GM19351 (cell line): Measurements from ENCODE around the gene USP32.
"Not testable (repeated sequence)": the region's sequence is repeated elsewhere in the genome, so short reads cannot be mapped to it uniquely, and the experiment has no call there.

Experiments used
- ATAC-seq: cut with Tn5 transposase; IDR thresholded peaks from one replicate; pipeline ENCODE4 v1.9.1; 2021; ENCODE audit warnings: mild to moderate bottlenecking, moderate library complexity; ENCODE audit not compliant: unreplicated experiment

Gene USP32

GRCh38 chr17:60186372-60186771 lies 205.6 kb downstream of the USP32 start:
- ATAC-seq, result not testable (repeated sequence)

- ATAC-seq, result not testable (repeated sequence)
Measured at GRCh38 chr17:60180380-60180779, 211.6 kb downstream of the USP32 start.

DNA sequence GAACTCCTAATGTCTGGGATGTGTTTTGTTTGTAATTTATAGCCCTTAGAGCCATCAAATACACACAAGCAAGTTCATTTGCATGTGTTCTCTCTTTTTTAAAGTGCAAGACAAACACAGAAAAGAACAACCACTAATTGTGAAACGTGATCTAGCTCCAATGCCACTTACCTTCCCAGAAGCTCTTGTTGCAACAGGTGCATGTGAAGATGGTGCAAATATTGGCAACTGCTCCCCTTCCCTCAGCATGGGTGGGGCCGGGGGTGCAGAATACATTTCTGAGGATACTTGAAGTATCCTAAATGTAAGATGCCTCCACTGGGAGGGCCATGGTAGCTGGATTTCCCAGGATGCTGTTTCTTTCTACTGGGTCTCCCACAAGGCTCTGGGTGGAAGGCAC lies 213.8 kb downstream of the USP32 start:
- not testable (repeated sequence) for ATAC-seq

- ATAC-seq, result not testable (repeated sequence)
Measured at GRCh38 chr17:60176763-60177162, 215.2 kb downstream of the USP32 start.

- not testable (repeated sequence) for ATAC-seq
Measured at GRCh38 chr17:60174767-60175166, 217.2 kb downstream of the USP32 start.

GRCh38 chr17:60174035-60174434 lies 217.9 kb downstream of the USP32 start:
- ATAC-seq, result no peak

DNA sequence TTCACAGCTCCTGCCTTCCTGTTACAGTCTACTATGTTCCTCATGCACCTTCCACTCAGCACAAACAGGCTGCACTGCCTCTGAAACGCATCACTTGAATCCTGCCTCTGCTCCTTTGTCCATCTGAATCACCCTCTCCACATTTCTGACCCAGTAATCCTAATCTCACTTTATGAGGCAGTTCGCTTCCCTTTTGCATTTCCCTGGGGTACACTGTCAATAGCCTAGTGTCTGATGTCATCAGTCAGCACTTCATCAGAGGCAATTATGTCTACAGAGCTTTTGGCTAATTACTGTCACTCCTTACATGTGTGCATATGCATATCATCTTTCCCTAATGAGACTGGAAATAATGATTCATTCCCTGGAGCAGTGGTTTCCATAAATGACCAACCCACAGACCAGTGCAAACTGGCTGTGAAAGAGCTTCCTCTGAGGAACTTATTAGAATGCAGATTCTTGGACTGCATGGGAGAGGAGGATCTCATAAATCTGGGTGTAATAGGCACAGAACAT lies 218.6 kb downstream of the USP32 start:
- no peak for ATAC-seq

GRCh38 chr17:60171753-60172079 lies 220.2 kb downstream of the USP32 start:
- no peak for ATAC-seq

GRCh38 chr17:60170835-60171752 lies 220.8 kb downstream of the USP32 start:
- ATAC-seq, result no peak

DNA sequence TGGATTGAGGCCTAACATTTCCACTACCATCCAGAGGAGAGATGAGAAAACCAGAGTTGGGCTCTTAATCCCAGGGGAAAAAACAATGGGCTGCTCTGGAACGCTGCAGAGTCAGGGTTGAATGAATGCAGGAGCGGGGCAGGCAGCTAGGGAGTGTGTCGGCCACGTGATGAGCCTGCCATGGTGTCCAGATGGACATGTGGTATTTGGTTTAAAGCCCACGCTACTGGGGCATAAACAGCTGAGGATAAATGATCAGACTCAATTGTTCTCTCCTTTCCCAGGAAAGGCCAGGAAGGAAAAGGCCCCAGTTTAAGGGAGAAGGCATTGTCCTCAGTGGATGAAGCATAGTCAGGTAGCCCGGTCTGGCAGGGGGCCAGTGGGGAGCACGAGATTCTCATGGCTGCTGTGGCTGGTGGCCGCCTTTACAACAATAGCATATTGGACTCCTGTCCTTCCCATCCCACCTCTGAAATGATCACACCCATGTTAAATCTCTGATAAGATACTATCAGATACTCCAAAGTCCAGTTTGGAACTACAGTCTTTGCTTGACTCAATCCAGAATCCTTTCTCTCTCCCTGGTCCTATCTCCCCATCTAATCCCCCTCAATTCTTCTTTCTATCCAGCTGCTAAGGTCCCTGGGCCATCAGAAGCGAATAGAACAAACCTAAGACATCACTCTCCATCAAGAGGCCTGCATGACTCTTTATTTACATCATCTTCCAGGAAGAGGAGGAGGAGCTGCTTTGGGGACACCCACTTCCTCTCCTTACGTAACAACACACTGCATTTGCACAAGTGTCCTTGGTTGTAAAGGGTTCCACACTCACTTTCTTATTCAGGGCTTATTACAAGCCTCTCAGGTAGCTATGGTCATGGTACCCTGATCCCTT lies 221.8 kb downstream of the USP32 start:
- no peak for ATAC-seq

DNA sequence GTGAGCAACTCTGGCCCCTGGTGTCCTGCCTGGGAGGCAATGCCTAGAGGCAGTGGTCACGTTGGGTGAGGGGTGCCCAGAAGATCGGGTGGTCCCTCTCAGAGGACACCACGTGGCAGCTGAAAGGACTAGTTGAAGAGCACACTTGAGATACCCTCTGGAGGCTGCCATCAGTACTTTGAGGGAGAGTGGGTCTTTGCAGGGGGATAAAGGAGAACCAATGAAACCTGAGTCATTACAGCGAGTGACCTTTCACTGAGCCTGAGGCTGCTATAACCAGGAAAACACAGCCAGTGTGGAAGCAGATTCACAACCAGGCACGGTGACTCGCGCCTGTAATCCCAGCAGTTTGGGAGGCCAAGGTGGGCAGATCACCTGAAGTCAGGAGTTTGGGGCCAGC lies 223.3 kb downstream of the USP32 start:
- ATAC-seq, result no peak

DNA sequence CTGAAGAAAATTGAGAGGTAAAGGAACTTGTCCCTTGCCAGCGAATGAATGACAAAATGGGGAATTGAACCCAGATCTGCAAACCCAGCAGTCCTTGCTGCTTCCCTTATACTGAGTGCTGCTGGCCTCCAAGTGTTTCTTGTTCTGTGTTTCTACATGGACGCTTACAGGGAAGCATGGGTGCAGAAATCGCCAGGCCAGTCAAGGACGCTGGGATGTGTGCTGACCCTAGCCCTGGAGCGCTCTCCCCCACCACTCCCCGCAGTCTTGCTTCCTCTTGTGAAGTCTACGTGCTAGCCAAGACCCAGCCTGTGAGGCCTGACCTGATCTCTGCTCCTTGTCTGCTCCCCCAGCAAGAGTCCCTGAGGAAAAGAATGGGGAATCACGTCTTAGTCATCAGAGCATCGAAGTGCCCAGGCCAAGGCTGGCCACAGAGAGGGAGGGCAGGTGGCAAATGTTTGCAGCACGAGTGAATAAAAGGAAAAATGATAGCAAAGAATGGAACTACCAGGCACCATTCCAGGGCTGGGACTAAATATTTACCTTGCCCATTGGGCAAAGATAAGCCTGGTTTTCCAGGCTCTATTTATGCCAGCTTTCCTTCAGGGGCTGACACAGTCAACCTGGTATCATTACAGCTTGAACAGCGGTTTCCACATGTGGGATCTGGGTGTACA lies 224.7 kb downstream of the USP32 start:
- no peak for ATAC-seq

GRCh38 chr17:60165971-60166370 lies 226.0 kb downstream of the USP32 start:
- ATAC-seq, result no peak

- no peak for ATAC-seq
Measured at GRCh38 chr17:60165223-60165622, 226.7 kb downstream of the USP32 start.

- ATAC-seq, result no peak
Measured at GRCh38 chr17:60164697-60165096, 227.2 kb downstream of the USP32 start.

DNA sequence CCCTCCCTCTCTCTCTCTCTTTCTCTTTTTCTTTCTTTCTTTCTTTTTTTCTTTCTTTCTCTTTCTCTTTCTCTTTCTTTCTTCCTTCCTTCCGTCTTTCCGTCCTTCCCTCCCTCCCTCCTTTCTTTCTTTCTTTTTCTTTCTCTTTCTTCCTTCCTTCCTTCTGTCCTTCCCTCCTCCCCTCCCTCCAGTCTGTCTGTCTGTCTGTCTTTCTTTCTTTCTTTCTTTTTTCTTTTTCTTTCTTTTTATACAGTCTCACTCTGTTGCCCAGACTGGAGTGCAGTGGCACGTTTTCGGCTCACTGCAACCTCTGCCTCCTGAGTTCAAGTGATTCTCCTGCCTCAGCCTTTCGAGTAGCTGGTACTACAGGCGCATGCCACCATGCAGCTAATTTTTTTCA lies 227.8 kb downstream of the USP32 start:
- ATAC-seq, result no peak

DNA sequence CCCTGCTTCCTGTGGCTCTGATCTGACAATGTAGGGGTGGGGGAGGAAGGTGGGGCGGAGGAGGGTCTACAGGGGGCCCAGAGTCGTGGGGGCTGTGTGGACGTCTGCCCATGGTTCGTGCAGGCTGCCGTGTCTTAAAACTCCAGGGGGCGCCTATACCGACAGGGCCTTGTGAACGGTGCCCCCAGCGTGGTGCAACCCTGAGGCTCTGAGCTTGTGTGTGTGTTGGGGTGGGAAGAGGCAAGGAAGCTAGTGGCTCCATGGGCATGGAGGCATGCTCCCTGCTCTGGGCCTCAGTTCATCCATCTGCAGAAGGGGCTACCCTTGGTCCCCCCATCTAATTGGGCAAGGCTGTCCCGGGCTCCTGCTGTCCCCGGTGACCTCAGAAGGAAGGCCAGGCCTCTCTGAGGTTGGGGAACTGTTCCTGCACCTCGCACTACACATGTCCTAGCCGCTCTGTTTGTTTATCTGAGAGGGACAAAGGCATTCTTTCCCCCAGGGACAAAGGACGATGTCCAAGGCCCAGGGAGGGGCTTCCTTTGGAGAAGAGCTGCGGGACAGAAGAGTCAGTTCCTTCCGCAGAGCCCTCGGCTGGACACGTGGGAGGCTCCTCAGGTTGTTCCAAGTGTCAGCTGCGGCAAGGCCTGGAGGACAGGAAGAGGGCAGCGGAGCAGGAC lies 228.7 kb downstream of the USP32 start:
- ATAC-seq, result no peak

DNA sequence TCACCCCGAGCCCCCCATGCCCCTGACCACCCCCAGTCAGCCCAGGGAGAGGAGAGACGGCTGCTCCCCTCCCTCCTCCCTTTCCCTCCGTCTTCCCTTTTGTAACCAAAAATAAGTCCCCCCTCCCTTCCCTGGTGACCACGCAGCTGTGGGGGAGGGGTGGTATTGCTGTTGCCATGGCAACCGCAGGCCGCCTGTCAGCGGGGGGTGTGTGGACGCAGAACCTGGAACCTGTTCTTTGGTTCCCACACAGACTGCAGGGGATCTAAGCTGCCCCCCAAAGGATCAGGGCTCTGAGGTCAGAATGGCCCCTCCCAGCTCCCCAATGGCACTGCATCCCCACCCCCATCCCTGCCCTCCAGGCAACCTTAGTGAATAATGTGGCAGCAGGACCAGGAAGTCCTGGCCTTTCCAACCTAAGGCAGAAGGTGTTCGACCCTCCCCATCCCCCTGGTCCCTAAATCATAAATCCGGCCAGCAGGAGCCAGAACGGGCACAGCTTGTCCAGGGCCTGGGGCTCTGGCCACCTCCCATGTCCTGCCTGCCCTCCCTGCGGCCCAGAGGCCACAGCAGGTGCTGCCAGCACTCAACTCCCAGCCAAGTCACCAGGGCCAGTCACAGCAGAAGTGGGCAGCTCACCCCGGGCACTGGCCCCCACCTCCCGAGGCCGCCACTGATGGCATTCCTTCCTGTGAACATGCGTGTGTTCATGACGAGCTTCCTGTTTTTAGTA lies 230.2 kb downstream of the USP32 start:
- ATAC-seq, result no peak

DNA sequence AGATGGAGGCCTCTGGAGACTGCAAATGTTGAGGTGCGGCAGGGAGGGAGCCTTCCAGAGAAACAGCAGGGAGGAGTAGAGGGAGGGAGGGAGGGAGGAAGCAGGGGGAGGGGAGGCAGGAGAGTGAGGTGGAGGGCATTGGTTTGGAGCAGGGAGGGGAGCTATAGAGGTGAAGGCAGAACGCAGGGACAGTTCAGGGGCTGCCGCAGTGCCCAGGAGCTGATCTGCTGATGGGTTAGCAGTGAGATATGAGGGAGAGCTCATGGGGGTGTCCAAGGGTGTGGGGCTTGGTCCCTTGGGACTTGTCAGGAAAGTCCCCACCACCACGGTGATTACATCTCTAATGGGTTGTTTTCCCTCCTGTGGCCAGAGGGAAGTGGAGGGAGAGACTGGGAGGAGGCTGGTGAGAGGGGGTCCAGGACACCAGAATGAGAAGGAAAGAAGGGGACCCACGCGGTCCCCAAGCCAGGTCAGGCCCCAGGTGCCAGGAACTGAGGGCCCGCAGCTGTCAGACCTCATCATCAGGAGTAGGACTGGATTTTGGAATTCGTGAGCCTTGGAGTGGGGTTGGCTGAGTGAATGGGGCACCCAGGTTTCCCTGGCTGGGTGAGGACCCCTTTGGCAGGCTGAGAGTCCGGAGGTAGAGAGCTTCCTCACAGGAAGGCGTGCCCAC lies 231.0 kb downstream of the USP32 start:
- no peak for ATAC-seq
